HG02840 (cell line): Measurements from ENCODE around the gene ING5.

Experiments
- ATAC-seq: cut with Tn5 transposase; IDR thresholded peaks from one replicate; pipeline ENCODE4 v1.9.1; 2021; ENCODE audit warnings: mild to moderate bottlenecking, moderate library complexity, moderate number of reproducible peaks; ENCODE audit not compliant: unreplicated experiment, low FRiP score

The ING5 gene

DNA sequence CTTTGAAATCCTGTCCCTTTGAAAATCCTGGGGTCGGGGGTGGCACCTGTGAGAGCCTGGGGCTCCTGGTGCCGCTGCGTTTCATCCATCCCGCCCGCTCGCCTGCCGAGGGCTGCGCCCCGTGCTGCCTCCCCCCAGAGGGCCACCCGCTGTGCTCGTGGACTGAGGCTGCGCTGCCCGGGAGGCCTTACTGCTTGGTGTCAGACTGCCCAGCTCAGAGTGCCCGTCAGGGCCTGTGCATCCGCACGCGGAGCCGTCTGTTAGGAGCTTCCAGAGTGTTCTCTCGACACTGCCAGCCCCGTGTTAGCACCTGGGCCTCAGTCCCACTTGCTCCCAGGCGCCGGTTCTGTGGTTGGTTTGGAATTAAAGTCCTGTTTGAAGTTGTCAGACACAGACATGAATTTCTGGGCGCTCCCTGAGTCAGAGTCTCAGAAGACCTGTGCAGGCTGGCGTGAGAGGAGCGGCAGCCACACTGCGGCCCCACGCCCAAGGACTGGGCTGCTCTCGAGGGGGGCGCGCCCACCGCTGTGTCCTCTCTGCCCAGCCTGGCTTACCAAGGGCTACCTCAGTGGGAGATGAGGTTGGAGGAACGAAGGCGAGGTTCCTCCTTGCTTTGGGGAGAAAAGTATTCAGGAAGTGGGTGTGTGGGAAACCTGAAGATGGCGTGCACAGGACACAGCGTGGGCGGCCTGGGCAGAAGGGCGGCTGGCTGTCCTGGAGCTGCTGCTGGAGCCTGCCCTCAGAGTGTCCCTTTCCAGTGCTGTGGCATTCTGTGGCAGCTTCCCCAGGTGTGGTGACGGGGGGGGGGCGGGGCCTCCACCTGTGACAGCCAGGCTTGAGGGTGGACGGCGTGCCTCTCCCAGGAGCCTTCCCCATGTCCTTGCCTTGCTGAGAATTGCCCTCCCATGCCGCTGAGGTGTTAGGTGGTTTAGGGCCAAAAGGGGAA is 29.3 kb upstream of the ING5 start:
- no peak for ATAC-seq

GRCh38 chr2:241673189-241673663 is 28.6 kb upstream of the ING5 start:
- ATAC-seq, result no peak

- ATAC-seq, result no peak
These were observed 27.8 kb upstream of the ING5 start for GRCh38 chr2:241673797-241674725.

DNA sequence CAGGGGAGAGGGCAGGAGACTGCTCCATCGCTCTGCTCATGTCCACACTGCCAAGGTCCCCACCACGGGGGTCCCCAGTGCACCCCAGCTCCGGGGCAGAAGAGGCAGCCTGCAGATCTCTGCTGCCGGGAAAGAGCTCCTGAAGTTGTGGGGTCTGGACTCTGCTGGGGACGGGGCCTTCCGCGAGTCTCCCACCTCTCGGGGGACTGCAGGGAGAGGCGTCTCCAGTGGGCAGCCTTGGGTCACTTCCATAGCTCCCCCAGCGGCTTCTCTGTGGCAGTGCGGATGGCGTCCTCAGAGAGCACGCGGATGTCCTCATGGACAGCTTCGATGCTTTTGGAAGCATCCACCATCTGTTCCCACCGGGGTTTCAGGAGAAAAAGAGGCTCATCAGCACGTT is 26.0 kb upstream of the ING5 start:
- ATAC-seq, result no peak

- no peak for ATAC-seq
These were observed 25.2 kb upstream of the ING5 start for GRCh38 chr2:241676665-241677064.

DNA sequence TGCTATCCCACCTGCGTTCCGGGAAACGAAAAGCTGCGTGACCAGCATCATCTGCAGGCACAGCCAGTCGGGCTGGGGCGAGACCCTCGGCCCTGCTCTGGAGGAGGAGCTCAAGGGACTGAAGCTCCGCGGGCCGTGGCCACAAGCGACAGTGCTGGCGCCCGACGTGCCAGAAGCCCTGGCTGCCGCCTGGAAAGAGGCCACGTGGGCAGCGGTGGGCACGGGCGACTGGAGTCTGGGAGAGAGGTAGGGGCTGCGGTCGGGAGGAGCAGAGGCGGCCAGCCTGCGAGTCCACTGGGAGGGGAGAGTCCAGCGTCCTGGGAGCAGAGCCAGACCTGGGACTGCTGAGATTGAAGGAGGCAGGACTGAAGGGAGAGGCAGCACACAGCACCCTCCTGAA is 24.4 kb upstream of the ING5 start:
- no peak for ATAC-seq

DNA sequence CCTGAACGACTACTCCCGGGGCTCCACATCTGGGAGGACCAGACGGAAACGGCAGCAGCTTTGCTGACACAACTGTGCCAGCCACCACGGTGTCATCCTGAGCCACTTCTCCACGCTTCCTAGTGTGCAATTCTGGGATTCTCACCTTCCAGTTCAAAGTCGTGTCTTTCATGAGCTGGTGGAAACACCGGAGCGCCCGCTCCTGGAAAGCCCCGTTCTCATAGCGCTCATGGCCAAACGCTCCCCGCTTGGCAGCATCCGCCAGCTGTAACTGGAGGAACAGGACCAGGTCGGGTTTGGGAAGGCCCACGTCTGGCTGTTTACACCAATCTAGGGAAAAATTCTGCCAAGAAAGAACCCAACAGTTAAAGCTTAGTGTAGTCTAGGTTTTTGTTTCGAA is 23.5 kb upstream of the ING5 start:
- ATAC-seq, result no peak

DNA sequence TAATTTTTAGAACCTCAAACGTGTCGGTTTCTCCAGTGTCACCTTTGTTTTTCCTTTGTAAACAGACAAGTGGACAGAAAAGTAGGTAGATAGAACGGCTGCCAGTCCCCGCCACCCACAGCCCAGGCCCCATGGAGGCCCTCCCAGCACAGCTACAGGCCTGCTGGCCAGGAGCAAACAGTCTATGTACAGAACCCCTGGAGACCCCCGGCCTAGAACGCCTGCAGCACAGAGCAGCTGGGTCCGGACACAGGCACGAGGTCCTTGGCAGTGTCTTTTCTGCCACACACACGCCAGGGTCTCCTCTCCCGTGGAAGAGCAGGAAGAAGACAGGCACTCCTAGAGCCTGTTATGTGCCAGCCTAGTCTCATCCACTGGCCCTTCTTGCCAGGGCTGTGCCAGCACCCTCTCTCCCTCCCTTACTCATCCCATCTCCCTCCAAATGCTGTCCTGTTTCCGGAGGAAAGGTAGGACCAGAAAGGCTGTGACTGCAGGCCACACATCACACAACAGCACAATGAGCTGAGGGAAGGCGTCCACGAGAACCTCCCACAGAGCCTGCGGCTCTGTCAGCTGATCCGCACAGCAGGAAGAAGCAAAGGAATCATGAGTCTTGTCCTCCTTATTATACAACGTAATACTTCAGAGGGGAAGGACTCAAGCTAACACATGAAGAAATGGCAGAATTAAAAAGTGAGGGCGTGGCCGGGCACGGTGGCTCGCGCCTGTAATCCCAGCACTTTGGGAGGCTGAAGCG is 22.9 kb upstream of the ING5 start:
- ATAC-seq, result no peak

GRCh38 chr2:241680044-241680443 is 21.8 kb upstream of the ING5 start:
- no peak for ATAC-seq

DNA sequence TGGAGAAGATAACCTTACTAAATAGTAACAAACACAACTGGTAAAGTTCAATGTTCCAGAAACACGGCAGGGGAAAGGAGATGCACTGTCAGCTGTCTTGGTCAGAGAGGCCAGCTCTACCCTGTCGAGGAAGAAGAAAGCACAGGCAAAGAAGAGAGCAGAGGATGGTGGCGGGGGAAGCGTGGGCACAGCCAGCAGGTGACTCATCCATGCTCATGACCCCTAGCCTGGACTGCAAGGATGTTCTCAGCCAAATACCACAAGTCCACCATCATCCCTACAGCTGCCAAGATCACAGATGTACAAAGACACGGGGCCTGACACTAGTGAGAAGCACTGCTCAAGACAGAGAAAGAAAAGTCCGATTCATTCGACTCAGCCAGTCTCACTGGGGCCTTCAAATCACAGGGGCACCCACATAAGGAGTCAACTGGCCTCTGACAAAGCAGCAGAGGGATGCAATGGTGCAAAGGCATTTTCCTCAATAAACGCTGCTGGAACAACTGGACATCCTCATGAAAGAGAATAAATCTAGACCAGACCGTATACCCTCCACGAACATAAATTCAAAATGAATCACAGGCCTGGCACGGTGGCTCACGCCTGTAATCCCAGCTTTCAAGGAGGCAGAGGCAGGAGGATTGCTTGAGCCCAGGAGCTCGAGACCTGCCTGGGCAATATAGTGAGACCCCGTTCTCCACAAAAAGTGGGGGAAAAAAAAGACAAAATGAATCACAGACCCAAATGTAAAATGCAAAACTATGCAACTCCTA is 20.8 kb upstream of the ING5 start:
- ATAC-seq, result no peak

GRCh38 chr2:241686324-241686649 is 15.6 kb upstream of the ING5 start:
- ATAC-seq, result peak; percentile 20

- ATAC-seq, result peak; percentile 94
These were observed 15.0 kb upstream of the ING5 start, which contains the start of gene DTYMK for GRCh38 chr2:241686650-241687425. DTYMK (minus strand) TSS chr2:241686815; CDS start chr2:241686783, 32 bp downstream.

DNA sequence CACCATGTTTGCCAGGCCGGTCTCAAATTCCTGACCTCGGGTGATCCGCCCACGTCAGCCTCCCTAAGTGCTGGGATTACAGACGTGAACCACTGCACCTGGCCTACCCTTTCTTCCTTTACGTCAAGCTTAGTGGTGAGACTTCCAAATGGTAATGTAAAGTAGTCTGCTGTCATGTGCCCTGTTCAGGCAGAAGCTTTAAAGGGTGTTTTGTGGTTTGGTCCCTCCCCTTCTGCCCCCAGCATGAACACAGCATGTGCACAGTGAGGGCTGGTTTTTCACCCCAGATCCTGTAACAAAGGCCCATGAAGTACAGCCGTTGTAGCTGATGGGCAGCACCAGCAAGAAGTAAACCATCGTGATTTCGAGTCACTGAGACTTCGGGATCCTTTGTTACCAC is 12.5 kb upstream of the ING5 start:
- ATAC-seq, result no peak

GRCh38 chr2:241690202-241690717 is 11.6 kb upstream of the ING5 start:
- no peak for ATAC-seq

DNA sequence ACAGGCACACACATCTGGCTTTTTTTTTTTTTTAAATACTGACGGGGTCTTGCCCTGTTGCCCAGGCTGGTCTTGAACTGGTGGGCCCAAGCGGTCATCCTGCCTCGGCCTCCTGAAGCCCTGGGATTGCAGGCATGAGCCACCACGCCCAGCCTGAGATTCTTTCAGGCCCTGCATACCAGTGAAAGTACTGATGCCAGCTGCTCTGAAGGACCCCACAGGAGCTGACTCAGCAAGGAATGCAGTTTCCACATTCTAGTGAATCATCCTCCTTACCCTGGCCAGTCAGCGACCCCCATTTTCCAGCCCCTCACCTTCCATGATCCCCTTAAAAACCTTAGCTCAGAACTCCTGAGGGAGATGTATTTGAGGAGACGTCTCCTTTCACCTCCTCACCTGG is 9.4 kb upstream of the ING5 start:
- ATAC-seq, result no peak

DNA sequence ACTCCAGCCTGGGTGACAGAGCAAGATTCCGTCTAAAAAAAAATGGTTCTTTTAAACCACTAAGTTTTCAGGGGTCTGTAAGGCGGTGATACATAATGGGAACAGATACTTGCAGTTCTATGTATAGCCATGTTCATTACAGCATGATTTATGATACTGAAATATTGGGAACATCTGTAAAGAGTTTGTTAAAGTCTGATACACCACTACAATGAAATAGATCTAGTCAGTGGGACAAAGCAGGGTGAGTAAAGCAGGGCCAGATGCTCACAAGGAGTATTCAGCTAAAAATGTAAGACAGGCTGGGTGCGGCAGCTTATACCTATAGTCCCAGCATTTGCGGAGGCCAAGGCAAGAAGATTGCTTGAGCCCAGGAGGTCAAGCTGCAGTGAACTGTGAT is 6.2 kb upstream of the ING5 start:
- no peak for ATAC-seq

GRCh38 chr2:241701149-241701398 is 765 bp upstream of the ING5 start:
- ATAC-seq, result no peak

GRCh38 chr2:241702155-241703031 is 554 bp downstream of the ING5 start:
- peak; percentile 65 for ATAC-seq
